GM12878 (cell line): Measurements from ENCODE around the gene STARD5. TPM values are rescaled to one million over a fixed set of nuclear protein-coding genes. Genes with fewer than 3 reads are reported as not detected.

ENCODE experiments used
- MEF2A ChIP-seq: IDR thresholded peaks from 2 replicates; pipeline ENCODE4 v1.6.1; 2011; ENCODE audit warnings: low read depth, mild to moderate bottlenecking, low read length, moderate library complexity; ENCODE audit not compliant: insufficient read depth
- NBN ChIP-seq: fragments of 450-650 bp; IDR thresholded peaks from 2 replicates; pipeline ENCODE4 v1.6.1; 2016
- NKRF ChIP-seq: fragments of 450-650 bp; conservative IDR thresholded peaks from 2 replicates; pipeline ENCODE4 v1.6.1; 2017; ENCODE audit warnings: mild to moderate bottlenecking, moderate library complexity
- NR2C1 ChIP-seq: fragments of 450-650 bp; IDR thresholded peaks from 2 replicates; pipeline ENCODE4 v1.6.1; 2017; ENCODE audit warnings: antibody characterized with exemption, mild to moderate bottlenecking, moderate library complexity
- polyA plus RNA-seq, 11 experiments: library from polyadenylated mRNA; depleted of rRNA in 4 of 11; unstranded in 6 of 11; stranded (reverse) in 5 of 11; fragments of >200 nt; fragmentation: Nextera tagmentation in 4 of 11; fragmentation: Illumina TruSeq in 1 of 11; extraction: Ambion mirVana in 4 of 11; extraction: Trizol in 1 of 11; gene quantifications; 1 replicate in 1 of 11; 2 replicates in 10 of 11; pipeline versions ENCODE4 v1.2.1 to v1.2.3, GENCODE V29; 2011 to 2016; ENCODE audit warnings: inconsistent platforms in 2 of 11, missing spikeins in 2 of 11, low read depth in 1 of 11
- total RNA-seq, 4 experiments: library from RNA; depleted of rRNA in 3 of 4; stranded (reverse); fragments of >200 nt in 3 of 4; fragmentation: Illumina TruSeq in 1 of 4; extraction: Trizol in 1 of 4; gene quantifications; 2 replicates each; pipeline versions ENCODE4 v1.2.1 to v1.2.3, GENCODE V29; 2013 to 2021
- TF ChIP-seq, protein P1 (sequence below): IDR thresholded peaks from 2 replicates; pipeline ENCODE4 v1.6.1; 2012; ENCODE audit warnings: improper control_type of control experiment, low read depth, low read length; ENCODE audit not compliant: insufficient replicate concordance
- TF ChIP-seq, protein P2 (sequence below): IDR thresholded peaks from 2 replicates; pipeline ENCODE4 v1.6.1; 2012; ENCODE audit warnings: mild to moderate bottlenecking, low read depth, low read length

The STARD5 gene
- total and polyA plus RNA-seq, 10 of the 15 experiments (the other 5 are each of a cell fraction or from before 2014, with no cell fraction given): 2.3 to 9.4 (median 4.7) TPM

- TF ChIP-seq NKRF: no peak
- no peak for TF ChIP-seq MEF2A
- no peak for TF ChIP-seq NBN
- TF ChIP-seq NR2C1: no peak
- TF ChIP-seq, protein P1, sequence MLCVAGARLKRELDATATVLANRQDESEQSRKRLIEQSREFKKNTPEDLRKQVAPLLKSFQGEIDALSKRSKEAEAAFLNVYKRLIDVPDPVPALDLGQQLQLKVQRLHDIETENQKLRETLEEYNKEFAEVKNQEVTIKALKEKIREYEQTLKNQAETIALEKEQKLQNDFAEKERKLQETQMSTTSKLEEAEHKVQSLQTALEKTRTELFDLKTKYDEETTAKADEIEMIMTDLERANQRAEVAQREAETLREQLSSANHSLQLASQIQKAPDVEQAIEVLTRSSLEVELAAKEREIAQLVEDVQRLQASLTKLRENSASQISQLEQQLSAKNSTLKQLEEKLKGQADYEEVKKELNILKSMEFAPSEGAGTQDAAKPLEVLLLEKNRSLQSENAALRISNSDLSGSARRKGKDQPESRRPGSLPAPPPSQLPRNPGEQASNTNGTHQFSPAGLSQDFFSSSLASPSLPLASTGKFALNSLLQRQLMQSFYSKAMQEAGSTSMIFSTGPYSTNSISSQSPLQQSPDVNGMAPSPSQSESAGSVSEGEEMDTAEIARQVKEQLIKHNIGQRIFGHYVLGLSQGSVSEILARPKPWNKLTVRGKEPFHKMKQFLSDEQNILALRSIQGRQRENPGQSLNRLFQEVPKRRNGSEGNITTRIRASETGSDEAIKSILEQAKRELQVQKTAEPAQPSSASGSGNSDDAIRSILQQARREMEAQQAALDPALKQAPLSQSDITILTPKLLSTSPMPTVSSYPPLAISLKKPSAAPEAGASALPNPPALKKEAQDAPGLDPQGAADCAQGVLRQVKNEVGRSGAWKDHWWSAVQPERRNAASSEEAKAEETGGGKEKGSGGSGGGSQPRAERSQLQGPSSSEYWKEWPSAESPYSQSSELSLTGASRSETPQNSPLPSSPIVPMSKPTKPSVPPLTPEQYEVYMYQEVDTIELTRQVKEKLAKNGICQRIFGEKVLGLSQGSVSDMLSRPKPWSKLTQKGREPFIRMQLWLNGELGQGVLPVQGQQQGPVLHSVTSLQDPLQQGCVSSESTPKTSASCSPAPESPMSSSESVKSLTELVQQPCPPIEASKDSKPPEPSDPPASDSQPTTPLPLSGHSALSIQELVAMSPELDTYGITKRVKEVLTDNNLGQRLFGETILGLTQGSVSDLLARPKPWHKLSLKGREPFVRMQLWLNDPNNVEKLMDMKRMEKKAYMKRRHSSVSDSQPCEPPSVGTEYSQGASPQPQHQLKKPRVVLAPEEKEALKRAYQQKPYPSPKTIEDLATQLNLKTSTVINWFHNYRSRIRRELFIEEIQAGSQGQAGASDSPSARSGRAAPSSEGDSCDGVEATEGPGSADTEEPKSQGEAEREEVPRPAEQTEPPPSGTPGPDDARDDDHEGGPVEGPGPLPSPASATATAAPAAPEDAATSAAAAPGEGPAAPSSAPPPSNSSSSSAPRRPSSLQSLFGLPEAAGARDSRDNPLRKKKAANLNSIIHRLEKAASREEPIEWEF: no peak
- TF ChIP-seq, protein P2, sequence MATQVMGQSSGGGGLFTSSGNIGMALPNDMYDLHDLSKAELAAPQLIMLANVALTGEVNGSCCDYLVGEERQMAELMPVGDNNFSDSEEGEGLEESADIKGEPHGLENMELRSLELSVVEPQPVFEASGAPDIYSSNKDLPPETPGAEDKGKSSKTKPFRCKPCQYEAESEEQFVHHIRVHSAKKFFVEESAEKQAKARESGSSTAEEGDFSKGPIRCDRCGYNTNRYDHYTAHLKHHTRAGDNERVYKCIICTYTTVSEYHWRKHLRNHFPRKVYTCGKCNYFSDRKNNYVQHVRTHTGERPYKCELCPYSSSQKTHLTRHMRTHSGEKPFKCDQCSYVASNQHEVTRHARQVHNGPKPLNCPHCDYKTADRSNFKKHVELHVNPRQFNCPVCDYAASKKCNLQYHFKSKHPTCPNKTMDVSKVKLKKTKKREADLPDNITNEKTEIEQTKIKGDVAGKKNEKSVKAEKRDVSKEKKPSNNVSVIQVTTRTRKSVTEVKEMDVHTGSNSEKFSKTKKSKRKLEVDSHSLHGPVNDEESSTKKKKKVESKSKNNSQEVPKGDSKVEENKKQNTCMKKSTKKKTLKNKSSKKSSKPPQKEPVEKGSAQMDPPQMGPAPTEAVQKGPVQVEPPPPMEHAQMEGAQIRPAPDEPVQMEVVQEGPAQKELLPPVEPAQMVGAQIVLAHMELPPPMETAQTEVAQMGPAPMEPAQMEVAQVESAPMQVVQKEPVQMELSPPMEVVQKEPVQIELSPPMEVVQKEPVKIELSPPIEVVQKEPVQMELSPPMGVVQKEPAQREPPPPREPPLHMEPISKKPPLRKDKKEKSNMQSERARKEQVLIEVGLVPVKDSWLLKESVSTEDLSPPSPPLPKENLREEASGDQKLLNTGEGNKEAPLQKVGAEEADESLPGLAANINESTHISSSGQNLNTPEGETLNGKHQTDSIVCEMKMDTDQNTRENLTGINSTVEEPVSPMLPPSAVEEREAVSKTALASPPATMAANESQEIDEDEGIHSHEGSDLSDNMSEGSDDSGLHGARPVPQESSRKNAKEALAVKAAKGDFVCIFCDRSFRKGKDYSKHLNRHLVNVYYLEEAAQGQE: no peak
Measured at GRCh38 chr15:81278306-81279029, 45.5 kb downstream of the STARD5 start (continued).
